ENCODE data around the gene ACADSB. TPM values are rescaled to one million over a fixed set of nuclear protein-coding genes. Genes with fewer than 3 reads are reported as not detected.

Gene ACADSB
- total RNA-seq, 2 donors from 2014 or later, result 40.4 to 58.7 TPM

GRCh38 chr10:123101872-123102271 is 93.1 kb downstream of the ACADSB start:
- H3K27me3 Mint-ChIP-seq (ENCODE audit: insufficient read depth), result peaks cover 8% of the 10 kb centered on the region
- no peak overlapping the region for H3K27ac Mint-ChIP-seq
- WGBS, 2 experiments (ENCODE audit: insufficient coverage in 1 of 2, insufficient read length in 1 of 2), result 82 to 86% methylated on average over 9 of the region's 9 CpGs
- no peak overlapping the region for H3K9ac ChIP-seq (ENCODE audit: extremely low read depth, low read length, poor library complexity, severe bottlenecking)
- no peaks in the 10 kb centered on the region for H3K4me1 ChIP-seq (ENCODE audit: control insufficient read depth, insufficient read depth, low read length)
- peaks cover 2% of the 10 kb centered on the region for H3K9me3 Mint-ChIP-seq
- no peak for DNase-seq
- no peak overlapping the region for H3K4me3 Mint-ChIP-seq
- no peaks in the 10 kb centered on the region for H3K9me3 ChIP-seq (ENCODE audit: control insufficient read depth, low read length)
- no peak overlapping the region for H3K4me3 ChIP-seq (ENCODE audit: low read length)
- no peaks in the 10 kb centered on the region for H3K27me3 ChIP-seq (ENCODE audit: control insufficient read depth, insufficient read depth, low read length, poor library complexity, severe bottlenecking)
- TF ChIP-seq CTCF (conservative IDR thresholded peaks at IDR 0.05), result peak; percentile 25
- no peak overlapping the region for H3K27ac ChIP-seq (ENCODE audit: low read depth, low read length)
- no peaks in the 10 kb centered on the region for H3K4me1 Mint-ChIP-seq
- no peaks in the 10 kb centered on the region for H3K36me3 Mint-ChIP-seq (ENCODE audit: low read depth)
- H3K36me3 ChIP-seq (ENCODE audit: control insufficient read depth, insufficient read depth, low read length), result no peaks in the 10 kb centered on the region

GRCh38 chr10:123102673-123103072 is 93.9 kb downstream of the ACADSB start:
- H3K27ac Mint-ChIP-seq, result no peak overlapping the region
- Histone ChIP-seq H3K27me3 (ENCODE audit: control insufficient read depth, insufficient read depth, low read length, poor library complexity, severe bottlenecking) (no peaks in the 10 kb centered on the region), H3K4me3 (ENCODE audit: low read length) (no peak overlapping the region), H3K9me3 (ENCODE audit: control insufficient read depth, low read length) (no peaks in the 10 kb centered on the region), H3K36me3 (ENCODE audit: control insufficient read depth, insufficient read depth, low read length) (no peaks in the 10 kb centered on the region), H3K9ac (ENCODE audit: extremely low read depth, low read length, poor library complexity, severe bottlenecking) (no peak overlapping the region), H3K4me1 (ENCODE audit: control insufficient read depth, insufficient read depth, low read length) (no peaks in the 10 kb centered on the region), H3K27ac (ENCODE audit: low read depth, low read length) (no peak overlapping the region)
- WGBS, 2 experiments (ENCODE audit: insufficient coverage in 1 of 2, insufficient read length in 1 of 2), result 68 to 71% methylated on average over 1 to 2 of the region's 2 CpGs
- peaks cover 2% of the 10 kb centered on the region for H3K9me3 Mint-ChIP-seq
- peak; percentile 59 for DNase-seq
- no peaks in the 10 kb centered on the region for H3K4me1 Mint-ChIP-seq
- H3K36me3 Mint-ChIP-seq (ENCODE audit: low read depth), result no peaks in the 10 kb centered on the region
- H3K27me3 Mint-ChIP-seq (ENCODE audit: insufficient read depth), result peaks cover 6% of the 10 kb centered on the region
- no peak for TF ChIP-seq CTCF (conservative IDR thresholded peaks at IDR 0.05)
- no peak overlapping the region for H3K4me3 Mint-ChIP-seq

- Mint-ChIP-seq H3K36me3 (ENCODE audit: low read depth) (no peaks in the 10 kb centered on the region), H3K27ac (no peak overlapping the region), H3K4me1 (no peaks in the 10 kb centered on the region), H3K9me3 (peaks cover 2% of the 10 kb centered on the region), H3K27me3 (ENCODE audit: insufficient read depth) (peaks cover 3% of the 10 kb centered on the region), H3K4me3 (no peak overlapping the region)
- H3K36me3 ChIP-seq (ENCODE audit: control insufficient read depth, insufficient read depth, low read length), result no peaks in the 10 kb centered on the region
- H3K4me1 ChIP-seq (ENCODE audit: control insufficient read depth, insufficient read depth, low read length), result no peaks in the 10 kb centered on the region
- no peak overlapping the region for H3K9ac ChIP-seq (ENCODE audit: extremely low read depth, low read length, poor library complexity, severe bottlenecking)
- no peak for TF ChIP-seq CTCF (conservative IDR thresholded peaks at IDR 0.05)
- H3K27me3 ChIP-seq (ENCODE audit: control insufficient read depth, insufficient read depth, low read length, poor library complexity, severe bottlenecking), result no peaks in the 10 kb centered on the region
- H3K9me3 ChIP-seq (ENCODE audit: control insufficient read depth, low read length), result no peaks in the 10 kb centered on the region
- WGBS, 2 experiments (ENCODE audit: insufficient coverage in 1 of 2, insufficient read length in 1 of 2), result 89 to 93% methylated on average over 3 to 9 of the region's 9 CpGs
- no peak overlapping the region for H3K27ac ChIP-seq (ENCODE audit: low read depth, low read length)
- no peak overlapping the region for H3K4me3 ChIP-seq (ENCODE audit: low read length)
- no peak for DNase-seq
Measured at GRCh38 chr10:123103944-123104343, 95.1 kb downstream of the ACADSB start.

Other genes with a start within 250 kb of the ACADSB start
- gene CUZD1, start 163.1 kb upstream of the ACADSB start, total RNA-seq, result under 1 TPM in 1 of 2 donors, not detected in 1; 0.53 TPM
- 1 to 10 TPM in 1 of 2 donors, not detected in 1; 2.9 TPM for gene FAM24B, start 129.4 kb upstream of the ACADSB start, total RNA-seq
- gene FAM24A, start 98.4 kb upstream of the ACADSB start, total RNA-seq, result not detected
- 10 to 100 TPM; 14.7 to 18.1 TPM for gene C10orf88, start 54.8 kb upstream of the ACADSB start, total RNA-seq
- 1 to 10 TPM; 7.0 to 7.1 TPM for gene PSTK, start 28.6 kb upstream of the ACADSB start, total RNA-seq
- 10 to 100 TPM; 10.3 to 14.4 TPM for gene IKZF5, start 211 bp upstream of the ACADSB start, total RNA-seq
- not detected for gene HMX3, start 127.0 kb downstream of the ACADSB start, total RNA-seq
- not detected for gene HMX2, start 139.1 kb downstream of the ACADSB start, total RNA-seq
- 100 to 1,000 TPM; 113 to 130 TPM for gene BUB3, start 145.4 kb downstream of the ACADSB start, total RNA-seq